ENCODE data around the gene EDARADD. TPM values are rescaled to one million over a fixed set of nuclear protein-coding genes. Genes with fewer than 3 reads are reported as not detected.
"Not testable (repeated sequence)": the region's sequence is repeated elsewhere in the genome, so short reads cannot be mapped to it uniquely, and the experiment has no call there.

EDARADD gene
- total RNA-seq, 2 donors from 2014 or later = 0.95 to 4.0 TPM

- no peak overlapping the region for H3K27ac Mint-ChIP-seq
- no peak overlapping the region for H3K4me3 Mint-ChIP-seq
- H3K27me3 Mint-ChIP-seq = no peaks in the 10 kb centered on the region
- peaks cover 6% of the 10 kb centered on the region for H3K36me3 Mint-ChIP-seq (ENCODE audit: low read depth)
- ATAC-seq (replicated peaks) = no peak
- H3K9me3 Mint-ChIP-seq = no peaks in the 10 kb centered on the region
- peaks cover under 1% of the 10 kb centered on the region for H3K4me1 Mint-ChIP-seq
Observed at GRCh38 chr1:236471653-236472052, 77.6 kb downstream of the EDARADD start.

GRCh38 chr1:236472850-236473788 is 79.0 kb downstream of the EDARADD start:
- peaks cover 6% of the 10 kb centered on the region for H3K36me3 Mint-ChIP-seq (ENCODE audit: low read depth)
- no peaks in the 10 kb centered on the region for H3K27me3 Mint-ChIP-seq
- ATAC-seq (replicated peaks) = no peak
- no peak overlapping the region for H3K4me3 Mint-ChIP-seq
- no peaks in the 10 kb centered on the region for H3K9me3 Mint-ChIP-seq
- no peaks in the 10 kb centered on the region for H3K4me1 Mint-ChIP-seq
- H3K27ac Mint-ChIP-seq = no peak overlapping the region

- H3K27me3 Mint-ChIP-seq = no peaks in the 10 kb centered on the region
- H3K27ac Mint-ChIP-seq = no peak overlapping the region
- H3K9me3 Mint-ChIP-seq = no peaks in the 10 kb centered on the region
- ATAC-seq (replicated peaks) = no peak
- H3K4me1 Mint-ChIP-seq = no peaks in the 10 kb centered on the region
- H3K36me3 Mint-ChIP-seq (ENCODE audit: low read depth) = no peaks in the 10 kb centered on the region
- H3K4me3 Mint-ChIP-seq = no peak overlapping the region
Observed at GRCh38 chr1:236476019-236476418, 81.9 kb downstream of the EDARADD start.

- Mint-ChIP-seq H3K27ac (no peak overlapping the region), H3K4me3 (no peak overlapping the region), H3K9me3 (no peaks in the 10 kb centered on the region), H3K36me3 (ENCODE audit: low read depth) (peaks cover 15% of the 10 kb centered on the region), H3K27me3 (no peaks in the 10 kb centered on the region), H3K4me1 (peaks cover 5% of the 10 kb centered on the region)
- no peak for ATAC-seq (replicated peaks)
Observed at GRCh38 chr1:236480758-236481436, 86.8 kb downstream of the EDARADD start.

- peaks cover 10% of the 10 kb centered on the region for H3K4me1 Mint-ChIP-seq
- no peak overlapping the region for H3K4me3 Mint-ChIP-seq
- peaks cover 15% of the 10 kb centered on the region for H3K36me3 Mint-ChIP-seq (ENCODE audit: low read depth)
Observed at GRCh38 chr1:236484310-236484971, 90.4 kb downstream of the EDARADD start.

GRCh38 chr1:236486356-236487002 is 92.4 kb downstream of the EDARADD start:
- H3K4me1 Mint-ChIP-seq = peaks cover 11% of the 10 kb centered on the region
- H3K4me3 Mint-ChIP-seq = no peak overlapping the region
- ATAC-seq (replicated peaks) = peak; percentile 73
- H3K36me3 Mint-ChIP-seq (ENCODE audit: low read depth) = peaks cover 15% of the 10 kb centered on the region
- H3K27me3 Mint-ChIP-seq = no peaks in the 10 kb centered on the region
- no peak overlapping the region for H3K27ac Mint-ChIP-seq
- no peaks in the 10 kb centered on the region for H3K9me3 Mint-ChIP-seq

More at GRCh38 chr1:236484310-236484971, 90.4 kb downstream of the EDARADD start:
- no peak for ATAC-seq (replicated peaks)
- no peaks in the 10 kb centered on the region for H3K9me3 Mint-ChIP-seq
- H3K27me3 Mint-ChIP-seq = no peaks in the 10 kb centered on the region
- H3K27ac Mint-ChIP-seq = no peak overlapping the region

GRCh38 chr1:236489161-236489560 is 95.1 kb downstream of the EDARADD start:
- not testable (repeated sequence) for H3K9me3 Mint-ChIP-seq; H3K36me3 Mint-ChIP-seq (ENCODE audit: low read depth); H3K4me3 Mint-ChIP-seq; H3K27ac Mint-ChIP-seq; H3K27me3 Mint-ChIP-seq; ATAC-seq (replicated peaks); H3K4me1 Mint-ChIP-seq

GRCh38 chr1:236489710-236490377 is 95.8 kb downstream of the EDARADD start:
- Mint-ChIP-seq H3K36me3 (ENCODE audit: low read depth) (no peaks in the 10 kb centered on the region), H3K9me3 (no peaks in the 10 kb centered on the region), H3K4me1 (peaks cover 9% of the 10 kb centered on the region), H3K27ac (no peak overlapping the region), H3K4me3 (no peak overlapping the region), H3K27me3 (no peaks in the 10 kb centered on the region)
- ATAC-seq (replicated peaks) = peak; percentile 45

GRCh38 chr1:236491469-236492136 is 97.5 kb downstream of the EDARADD start:
- Mint-ChIP-seq H3K36me3 (ENCODE audit: low read depth) (no peaks in the 10 kb centered on the region), H3K27ac (no peak overlapping the region), H3K27me3 (no peaks in the 10 kb centered on the region), H3K4me3 (no peak overlapping the region), H3K9me3 (no peaks in the 10 kb centered on the region), H3K4me1 (peaks cover 9% of the 10 kb centered on the region)
- no peak for ATAC-seq (replicated peaks)

- Mint-ChIP-seq H3K27ac (no peak overlapping the region), H3K27me3 (no peaks in the 10 kb centered on the region), H3K36me3 (ENCODE audit: low read depth) (no peaks in the 10 kb centered on the region), H3K9me3 (no peaks in the 10 kb centered on the region), H3K4me1 (peaks cover 9% of the 10 kb centered on the region), H3K4me3 (no peak overlapping the region)
- peak; percentile 29 for ATAC-seq (replicated peaks)
Observed at GRCh38 chr1:236492378-236492777, 98.3 kb downstream of the EDARADD start.

GRCh38 chr1:236494082-236494481 is 100.0 kb downstream of the EDARADD start:
- Mint-ChIP-seq H3K36me3 (ENCODE audit: low read depth) (no peaks in the 10 kb centered on the region), H3K27ac (no peak overlapping the region), H3K4me3 (no peak overlapping the region), H3K27me3 (no peaks in the 10 kb centered on the region), H3K9me3 (no peaks in the 10 kb centered on the region), H3K4me1 (peaks cover 4% of the 10 kb centered on the region)
- no peak for ATAC-seq (replicated peaks)

GRCh38 chr1:236494586-236495466 is 100.7 kb downstream of the EDARADD start:
- Mint-ChIP-seq H3K4me3 (no peak overlapping the region), H3K9me3 (no peaks in the 10 kb centered on the region), H3K36me3 (ENCODE audit: low read depth) (no peaks in the 10 kb centered on the region), H3K27me3 (no peaks in the 10 kb centered on the region), H3K27ac (no peak overlapping the region), H3K4me1 (peaks cover 4% of the 10 kb centered on the region)
- no peak for ATAC-seq (replicated peaks)

Data from activated T-helper 17 cell treated with anti-CD3 and anti-CD28 coated beads, Interleukin-2, amount 50 U/mL, for 72 hours (primary cell).